Parathyroid adenoma (tissue), 2 donors: ENCODE data around the gene SIN3A.
"Not testable (repeated sequence)": the region's sequence is repeated elsewhere in the genome, so short reads cannot be mapped to it uniquely, and the experiment has no call there.

Experiments used
- H2AFZ ChIP-seq: fragments of 300-600 bp; sonication (generic); one replicate; pipeline ENCODE4 v1.7.0; 2017; ENCODE audit warnings: antibody characterized with exemption, mild to moderate bottlenecking
- H3K27ac ChIP-seq: fragments of 300-600 bp; sonication (generic); one replicate; pipeline ENCODE4 v1.7.0; 2017
- H3K27me3 ChIP-seq: fragments of 300-600 bp; sonication (generic); one replicate; pipeline ENCODE4 v1.7.0; 2017; ENCODE audit warnings: low read length; ENCODE audit not compliant: control insufficient read depth, insufficient read depth
- H3K36me3 ChIP-seq: fragments of 300-600 bp; sonication (generic); one replicate; pipeline ENCODE4 v1.7.0; 2017; ENCODE audit warnings: low read length; ENCODE audit not compliant: control insufficient read depth, insufficient read depth
- H3K4me1 ChIP-seq: fragments of 300-600 bp; sonication (generic); one replicate; pipeline ENCODE4 v1.7.0; 2017; ENCODE audit warnings: control low read depth
- H3K4me2 ChIP-seq: fragments of 300-600 bp; sonication (generic); one replicate; pipeline ENCODE4 v1.7.0; 2017; ENCODE audit warnings: low read length
- H3K4me3 ChIP-seq: fragments of 300-600 bp; sonication (generic); one replicate; pipeline ENCODE4 v1.7.0; 2017; ENCODE audit warnings: low read depth, low read length
- H3K79me2 ChIP-seq: fragments of 300-600 bp; sonication (generic); one replicate; pipeline ENCODE4 v1.7.0; 2017; ENCODE audit warnings: control low read depth
- H3K9ac ChIP-seq: fragments of 300-600 bp; sonication (generic); one replicate; pipeline ENCODE4 v1.7.0; 2017; ENCODE audit warnings: mild to moderate bottlenecking
- H3K9me3 ChIP-seq: fragments of 300-600 bp; sonication (generic); one replicate; pipeline ENCODE4 v1.7.0; 2017; ENCODE audit warnings: low read length; ENCODE audit not compliant: control insufficient read depth
- TF ChIP-seq, protein P1 (sequence below): fragments of 300-600 bp; sonication (generic); IDR thresholded peaks from one replicate; pipeline ENCODE4 v1.7.0; 2017; ENCODE audit warnings: antibody characterized with exemption, mild to moderate bottlenecking
- donor health status: primary hyperparathyroidism.

Gene SIN3A

DNA sequence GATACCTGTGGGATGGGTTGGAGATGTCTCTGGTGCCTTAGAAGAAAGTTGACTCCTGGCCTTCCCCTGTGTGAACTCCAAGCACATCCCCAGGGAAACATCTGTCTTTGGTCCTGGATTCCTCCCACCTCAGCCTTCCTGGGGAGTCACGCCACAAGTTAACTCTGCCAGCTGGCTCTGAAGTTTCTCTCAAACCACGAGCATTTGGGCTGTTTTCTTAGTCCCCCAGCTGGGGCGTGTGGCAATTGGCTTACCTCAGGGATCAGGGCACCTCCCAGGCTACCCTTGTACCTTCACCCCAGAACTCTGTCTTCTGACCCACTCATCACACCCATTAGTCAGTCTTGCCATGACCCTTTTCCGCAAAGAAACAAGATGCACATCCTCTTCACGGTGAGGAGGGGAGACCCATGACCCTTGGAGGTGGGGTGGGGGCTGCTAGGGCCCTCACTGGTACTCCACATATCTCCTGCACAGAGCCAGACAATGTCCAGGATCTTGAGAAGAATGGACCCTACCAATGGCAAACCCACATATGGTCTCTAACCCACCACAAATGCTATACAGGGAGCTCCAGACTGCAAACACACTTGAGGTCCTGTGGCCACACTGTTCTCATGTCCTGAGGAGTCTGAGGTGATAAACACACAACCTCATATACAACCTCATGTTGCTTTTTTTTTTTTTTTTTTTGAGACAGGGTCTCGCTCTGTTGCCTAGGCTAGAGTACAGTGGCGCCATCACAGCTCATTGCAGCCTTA lies 100.7 kb downstream of the SIN3A start:
- no peaks in the 10 kb centered on the region for H3K79me2 ChIP-seq
- TF ChIP-seq, protein P1, sequence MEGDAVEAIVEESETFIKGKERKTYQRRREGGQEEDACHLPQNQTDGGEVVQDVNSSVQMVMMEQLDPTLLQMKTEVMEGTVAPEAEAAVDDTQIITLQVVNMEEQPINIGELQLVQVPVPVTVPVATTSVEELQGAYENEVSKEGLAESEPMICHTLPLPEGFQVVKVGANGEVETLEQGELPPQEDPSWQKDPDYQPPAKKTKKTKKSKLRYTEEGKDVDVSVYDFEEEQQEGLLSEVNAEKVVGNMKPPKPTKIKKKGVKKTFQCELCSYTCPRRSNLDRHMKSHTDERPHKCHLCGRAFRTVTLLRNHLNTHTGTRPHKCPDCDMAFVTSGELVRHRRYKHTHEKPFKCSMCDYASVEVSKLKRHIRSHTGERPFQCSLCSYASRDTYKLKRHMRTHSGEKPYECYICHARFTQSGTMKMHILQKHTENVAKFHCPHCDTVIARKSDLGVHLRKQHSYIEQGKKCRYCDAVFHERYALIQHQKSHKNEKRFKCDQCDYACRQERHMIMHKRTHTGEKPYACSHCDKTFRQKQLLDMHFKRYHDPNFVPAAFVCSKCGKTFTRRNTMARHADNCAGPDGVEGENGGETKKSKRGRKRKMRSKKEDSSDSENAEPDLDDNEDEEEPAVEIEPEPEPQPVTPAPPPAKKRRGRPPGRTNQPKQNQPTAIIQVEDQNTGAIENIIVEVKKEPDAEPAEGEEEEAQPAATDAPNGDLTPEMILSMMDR, result no peak
- no peaks in the 10 kb centered on the region for H3K4me1 ChIP-seq
- H3K27ac ChIP-seq, result no peak overlapping the region
- no peaks in the 10 kb centered on the region for H3K27me3 ChIP-seq
- no peak overlapping the region for H3K4me2 ChIP-seq
- no peaks in the 10 kb centered on the region for H3K36me3 ChIP-seq
- no peak overlapping the region for H3K4me3 ChIP-seq
- H2AFZ ChIP-seq, result no peak overlapping the region
- H3K9me3 ChIP-seq, result no peaks in the 10 kb centered on the region
- H3K9ac ChIP-seq, result no peak overlapping the region

GRCh38 chr15:75349851-75350588 lies 101.5 kb downstream of the SIN3A start:
- no peaks in the 10 kb centered on the region for H3K9me3 ChIP-seq
- no peaks in the 10 kb centered on the region for H3K36me3 ChIP-seq
- no peak overlapping the region for H3K4me3 ChIP-seq
- H2AFZ ChIP-seq, result no peak overlapping the region
- H3K9ac ChIP-seq, result no peak overlapping the region
- no peaks in the 10 kb centered on the region for H3K79me2 ChIP-seq
- no peaks in the 10 kb centered on the region for H3K27me3 ChIP-seq
- H3K27ac ChIP-seq, result no peak overlapping the region
- H3K4me1 ChIP-seq, result no peaks in the 10 kb centered on the region
- no peak overlapping the region for H3K4me2 ChIP-seq
- TF ChIP-seq, protein P1, result no peak

- not testable (repeated sequence) for H3K79me2 ChIP-seq, H2AFZ ChIP-seq, H3K4me3 ChIP-seq, H3K36me3 ChIP-seq, H3K9ac ChIP-seq, H3K27me3 ChIP-seq, H3K4me1 ChIP-seq, H3K27ac ChIP-seq, H3K4me2 ChIP-seq, H3K9me3 ChIP-seq
Observed at GRCh38 chr15:75349351-75349669, 102.2 kb downstream of the SIN3A start.

DNA sequence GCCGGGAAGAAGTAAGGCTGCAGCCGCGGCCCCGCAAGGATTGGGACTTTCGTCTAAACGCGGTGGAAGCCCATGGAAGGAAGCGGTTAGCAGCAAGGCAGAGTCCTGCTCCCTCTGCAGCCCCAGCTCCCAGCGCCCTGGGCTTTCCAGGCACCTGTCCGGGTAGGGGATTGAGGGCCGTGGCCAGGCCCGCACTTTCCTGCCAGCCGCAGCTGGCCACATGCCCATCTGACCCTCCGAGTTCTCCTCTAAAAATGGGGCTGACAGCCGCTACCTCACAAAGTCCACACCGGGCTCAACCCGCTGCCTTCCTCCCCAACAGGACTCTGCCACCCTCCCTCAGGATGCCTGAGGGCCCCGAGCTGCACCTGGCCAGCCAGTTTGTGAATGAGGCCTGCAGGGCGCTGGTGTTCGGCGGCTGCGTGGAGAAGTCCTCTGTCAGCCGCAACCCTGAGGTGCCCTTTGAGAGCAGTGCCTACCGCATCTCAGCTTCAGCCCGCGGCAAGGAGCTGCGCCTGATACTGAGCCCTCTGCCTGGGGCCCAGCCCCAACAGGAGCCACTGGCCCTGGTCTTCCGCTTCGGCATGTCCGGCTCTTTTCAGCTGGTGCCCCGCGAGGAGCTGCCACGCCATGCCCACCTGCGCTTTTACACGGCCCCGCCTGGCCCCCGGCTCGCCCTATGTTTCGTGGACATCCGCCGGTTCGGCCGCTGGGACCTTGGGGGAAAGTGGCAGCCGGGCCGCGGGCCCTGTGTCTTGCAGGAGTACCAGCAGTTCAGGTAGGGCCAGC lies 102.7 kb downstream of the SIN3A start:
- Histone ChIP-seq H3K27me3 (no peaks in the 10 kb centered on the region), H3K4me1 (no peaks in the 10 kb centered on the region), H3K4me2 (peak overlapping the region; percentile 99), H3K9me3 (no peaks in the 10 kb centered on the region), H2AFZ (peak overlapping the region; percentile 91), H3K27ac (peak overlapping the region; percentile 53), H3K36me3 (no peaks in the 10 kb centered on the region), H3K4me3 (peak overlapping the region; percentile 81), H3K79me2 (no peaks in the 10 kb centered on the region), H3K9ac (peak overlapping the region; percentile 28)
- TF ChIP-seq, protein P1, result no peak

- H3K9me3 ChIP-seq, result no peaks in the 10 kb centered on the region
- TF ChIP-seq, protein P1, result no peak
- peak overlapping the region; percentile 28 for H3K9ac ChIP-seq
- peak overlapping the region; percentile 53 for H3K27ac ChIP-seq
- peak overlapping the region; percentile 81 for H3K4me3 ChIP-seq
- H2AFZ ChIP-seq, result peak overlapping the region; percentile 91
- H3K4me1 ChIP-seq, result no peaks in the 10 kb centered on the region
- H3K4me2 ChIP-seq, result peak overlapping the region; percentile 99
- no peaks in the 10 kb centered on the region for H3K79me2 ChIP-seq
- no peaks in the 10 kb centered on the region for H3K36me3 ChIP-seq
- H3K27me3 ChIP-seq, result no peaks in the 10 kb centered on the region
Observed at GRCh38 chr15:75348034-75348561, 103.4 kb downstream of the SIN3A start.
